ENCODE data around the gene TRMT44. TPM values are rescaled to one million over a fixed set of nuclear protein-coding genes. Genes with fewer than 3 reads are reported as not detected.

The TRMT44 gene
- total and polyA plus RNA-seq, 2 of the 4 experiments (the other 2 are of a cell fraction): 7.3 to 8.1 TPM

DNA sequence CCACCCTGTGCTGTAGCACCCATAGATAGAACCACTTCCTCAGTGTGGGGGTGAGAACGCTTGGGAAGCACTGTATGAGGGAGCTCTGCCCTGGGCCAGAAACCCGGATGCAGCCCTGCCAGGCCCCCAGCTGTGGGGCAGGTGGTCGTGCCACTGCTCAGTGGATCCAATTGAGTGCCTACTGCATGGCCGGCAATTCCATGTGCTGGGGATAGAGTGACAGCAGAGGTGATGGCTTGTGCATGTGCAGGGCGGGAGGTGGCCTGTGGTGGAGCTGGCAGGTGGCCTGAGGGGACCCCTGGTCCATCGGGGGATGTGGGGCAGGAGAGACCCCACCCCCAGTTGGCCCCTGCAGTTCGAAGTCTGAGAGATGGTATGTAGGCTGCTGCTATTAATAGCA, 60.4 kb downstream of the TRMT44 start:
- Histone ChIP-seq H2AK9ac (replicated peaks; ENCODE audit: low read depth, low read length, poor library complexity) (no peak overlapping the region), H3K4me3 (ENCODE audit: insufficient read depth, low read depth, low read length) (no peak overlapping the region), H2BK5ac (ENCODE audit: low read depth, low read length, poor library complexity, severe bottlenecking) (no peak overlapping the region), H4K8ac (ENCODE audit: low read depth in 2 of 2, low read length in 2 of 2) (no peak overlapping the region), H2BK120ac (ENCODE audit: low read depth, low read length) (no peak overlapping the region), H3K23ac (ENCODE audit: low read depth, low read length) (no peak overlapping the region), H3K18ac (ENCODE audit: low read depth, low read length) (no peak overlapping the region), H3K4me1 (ENCODE audit: control insufficient read depth, insufficient read depth, low read length) (peaks cover under 1% of the 10 kb centered on the region; the same call in 1 of the 2 replicates), H3K36me3 (ENCODE audit: control insufficient read depth, insufficient read depth, low read length) (no peaks in the 10 kb centered on the region), H3K9me1 (ENCODE audit: insufficient read depth, low read length) (no peaks in the 10 kb centered on the region), H3K27me3 (ENCODE audit: control insufficient read depth, insufficient read depth, low read length) (peaks cover 24% of the 10 kb centered on the region; the same call in 1 of the 2 replicates), H3K9me3 (ENCODE audit: control insufficient read depth, insufficient read depth, low read length) (peaks cover 9% of the 10 kb centered on the region; the same call in 1 of the 2 replicates), H3K56ac (ENCODE audit: extremely low read depth, insufficient read depth, low read length) (no peak overlapping the region), H2BK15ac (ENCODE audit: low read depth, low read length) (no peak overlapping the region), H3K4me2 (ENCODE audit: low read depth, low read length) (no peak overlapping the region), H3K27ac (ENCODE audit: insufficient read depth, low read length) (no peak overlapping the region), H2AK5ac (ENCODE audit: low read depth, low read length) (no peak overlapping the region), H4K20me1 (ENCODE audit: insufficient read depth, low read length) (no peaks in the 10 kb centered on the region), H3K9ac (ENCODE audit: low read depth, low read length) (no peak overlapping the region), H4K5ac (ENCODE audit: low read depth, low read length) (no peak overlapping the region), H2AFZ (replicated peaks; ENCODE audit: low read length, poor library complexity) (no peak overlapping the region), H2BK20ac (ENCODE audit: low read depth, low read length) (no peak overlapping the region), H3K79me1 (ENCODE audit: low read depth in 1 of 2, low read length in 2 of 2) (no peaks in the 10 kb centered on the region), H3K4ac (ENCODE audit: low read depth, low read length) (no peak overlapping the region), H4K91ac (ENCODE audit: insufficient read depth, low read depth, low read length) (no peak overlapping the region), H3K14ac (replicated peaks; ENCODE audit: low read depth, low read length) (no peak overlapping the region)
- no TSS peak for BruUV-seq (replicated peaks)
- ATAC-seq (ENCODE audit: low read depth) (no peak), DNase-seq (no peak)
- CTCF ChIA-PET: no interaction called here
- WGBS, 2 experiments (ENCODE audit: extremely low coverage in 2 of 2, insufficient read length in 1 of 2): 69% methylated on average over 2 of the region's 7 CpGs; no CpG with 5 or more reads in 1 of the 2 experiments
- TF ChIP-seq MAZ (IDR thresholded peaks at IDR 0.05; ENCODE audit: borderline replicate concordance, low read depth, low read length) (no peak), RAD21 (IDR thresholded peaks at IDR 0.05; ENCODE audit: low read length) (no peak), USF2 (IDR thresholded peaks at IDR 0.05; ENCODE audit: low read depth, low read length) (no peak), RCOR1 (IDR thresholded peaks at IDR 0.05; ENCODE audit: insufficient replicate concordance, low read length) (no peak), CHD1 (IDR thresholded peaks at IDR 0.05; ENCODE audit: low read depth, low read length) (no peak), BHLHE40 (IDR thresholded peaks at IDR 0.05; ENCODE audit: low read depth, low read length) (no peak), ELK1 (IDR thresholded peaks at IDR 0.05; ENCODE audit: borderline replicate concordance, low read depth, low read length) (no peak), MAFK (IDR thresholded peaks at IDR 0.05; ENCODE audit: low read depth, low read length) (no peak), MXI1 (IDR thresholded peaks at IDR 0.05; ENCODE audit: borderline replicate concordance, low read depth, low read length) (no peak), POLR2A (IDR thresholded peaks at IDR 0.05; ENCODE audit: low read depth, low read length) (no peak), NFE2L2 (IDR thresholded peaks at IDR 0.05; ENCODE audit: low read depth, low read length) (no peak), CEBPB (IDR thresholded peaks at IDR 0.05; ENCODE audit: low read depth, low read length) (no peak), CTCF (conservative IDR thresholded peaks at IDR 0.05; ENCODE audit: low read depth, low read length) (no peak), RFX5 (IDR thresholded peaks at IDR 0.05; ENCODE audit: low read depth, low read length) (no peak), FOS (IDR thresholded peaks at IDR 0.05; ENCODE audit: low read depth, low read length) (no peak), SMC3 (IDR thresholded peaks at IDR 0.05; ENCODE audit: low read depth, low read length) (no peak)
- dilution Hi-C loops (cut with HindIII; ENCODE audit: low sequenced_read_pairs, unreplicated experiment): no loop called here
- intact Hi-C loops (cut with micrococcal nuclease): no loop called here
- in situ Hi-C loops (cut with MboI; ENCODE audit: low sequenced_read_pairs): no loop called here
- POLR2A ChIA-PET (ENCODE audit: unreplicated experiment): no interaction called here
